OCI-LY7 (cell line): Measurements from ENCODE around the gene TBX21.

Source experiments
- EZH2phosphoT487 ChIP-seq: fragments of 200-600 bp; sonication (generic); IDR thresholded peaks from 2 replicates; pipeline ENCODE4 v1.6.1; 2018; ENCODE audit warnings: low read depth, borderline replicate concordance, mild to moderate bottlenecking, mixed run types, antibody characterized with exemption, low read length, moderate library complexity, mixed read lengths
- TF ChIP-seq, protein P1 (sequence below): fragments of 200-600 bp; sonication (generic); conservative IDR thresholded peaks from 2 replicates; pipeline ENCODE4 v1.5.1; 2014; ENCODE audit warnings: mild to moderate bottlenecking, antibody characterized with exemption, low read length, moderate library complexity, mixed read lengths

GRCh38 chr17:47684025-47684424 is 49.0 kb upstream of the TBX21 start:
- TF ChIP-seq, protein P1, sequence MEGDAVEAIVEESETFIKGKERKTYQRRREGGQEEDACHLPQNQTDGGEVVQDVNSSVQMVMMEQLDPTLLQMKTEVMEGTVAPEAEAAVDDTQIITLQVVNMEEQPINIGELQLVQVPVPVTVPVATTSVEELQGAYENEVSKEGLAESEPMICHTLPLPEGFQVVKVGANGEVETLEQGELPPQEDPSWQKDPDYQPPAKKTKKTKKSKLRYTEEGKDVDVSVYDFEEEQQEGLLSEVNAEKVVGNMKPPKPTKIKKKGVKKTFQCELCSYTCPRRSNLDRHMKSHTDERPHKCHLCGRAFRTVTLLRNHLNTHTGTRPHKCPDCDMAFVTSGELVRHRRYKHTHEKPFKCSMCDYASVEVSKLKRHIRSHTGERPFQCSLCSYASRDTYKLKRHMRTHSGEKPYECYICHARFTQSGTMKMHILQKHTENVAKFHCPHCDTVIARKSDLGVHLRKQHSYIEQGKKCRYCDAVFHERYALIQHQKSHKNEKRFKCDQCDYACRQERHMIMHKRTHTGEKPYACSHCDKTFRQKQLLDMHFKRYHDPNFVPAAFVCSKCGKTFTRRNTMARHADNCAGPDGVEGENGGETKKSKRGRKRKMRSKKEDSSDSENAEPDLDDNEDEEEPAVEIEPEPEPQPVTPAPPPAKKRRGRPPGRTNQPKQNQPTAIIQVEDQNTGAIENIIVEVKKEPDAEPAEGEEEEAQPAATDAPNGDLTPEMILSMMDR: no peak
- TF ChIP-seq EZH2phosphoT487: no peak
